ENCODE measurements around the gene SP3.

- TF ChIP-seq POLR2AphosphoS5 (IDR thresholded peaks at IDR 0.05; ENCODE audit: insufficient read depth in 1 of 2, low read depth in 1 of 2) (no peak), CTCF (IDR thresholded peaks at IDR 0.05) (no peak)
These were observed 104.6 kb downstream of the SP3 start for GRCh38 chr2:173860566-173860965.
